Measurements from ENCODE around the gene NLRX1.
"Not testable (repeated sequence)": the region's sequence is repeated elsewhere in the genome, so short reads cannot be mapped to it uniquely, and the experiment has no call there.

Gene NLRX1

DNA sequence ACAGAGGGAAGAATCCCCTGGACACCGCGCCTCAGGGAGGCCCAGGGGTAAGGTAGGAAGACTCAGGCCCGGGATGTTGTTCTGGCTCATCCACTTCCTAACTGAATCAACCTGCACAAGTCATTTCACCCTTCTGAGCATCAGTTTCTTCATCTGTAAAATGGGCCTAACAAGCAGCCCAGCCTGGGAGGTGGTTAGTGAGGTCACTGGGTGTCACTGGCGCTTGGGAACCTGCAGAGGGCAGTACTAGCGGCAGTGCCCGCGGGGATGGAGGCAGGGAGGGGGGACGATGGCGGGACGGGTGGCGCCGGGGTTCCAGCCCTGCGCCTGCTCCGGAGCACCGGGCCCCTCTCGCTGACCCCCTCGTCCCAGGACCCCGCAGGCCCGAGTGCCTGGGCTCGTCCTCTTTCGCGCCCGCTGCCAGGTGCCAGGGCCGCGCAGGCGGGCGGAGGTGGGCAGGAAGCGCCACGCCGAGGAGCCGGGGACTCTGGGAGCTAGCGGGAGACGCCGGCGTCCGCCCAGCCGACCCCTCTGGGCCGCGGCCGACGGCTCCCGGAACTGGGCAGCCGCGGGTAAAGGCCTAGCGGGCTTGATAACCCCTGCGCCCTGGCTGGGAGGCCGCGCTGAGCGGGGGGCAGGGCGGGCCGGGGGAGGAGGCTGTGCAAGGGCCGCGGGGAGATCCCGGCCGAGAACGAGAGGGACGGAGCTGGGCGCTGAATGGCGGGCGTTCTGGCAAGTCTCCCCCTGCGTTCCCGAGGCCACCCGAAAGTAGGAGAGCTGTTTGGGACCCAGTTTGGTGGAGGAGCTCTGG is at the start of gene NLRX1:
NLRX1 (plus strand) TSS at position 255 of the 811 bp plus-strand sequence. CDS start 2,679 bp downstream, outside the sequence.
- DNase-seq (ENCODE audit: low spot score), result peak; percentile 88

DNA sequence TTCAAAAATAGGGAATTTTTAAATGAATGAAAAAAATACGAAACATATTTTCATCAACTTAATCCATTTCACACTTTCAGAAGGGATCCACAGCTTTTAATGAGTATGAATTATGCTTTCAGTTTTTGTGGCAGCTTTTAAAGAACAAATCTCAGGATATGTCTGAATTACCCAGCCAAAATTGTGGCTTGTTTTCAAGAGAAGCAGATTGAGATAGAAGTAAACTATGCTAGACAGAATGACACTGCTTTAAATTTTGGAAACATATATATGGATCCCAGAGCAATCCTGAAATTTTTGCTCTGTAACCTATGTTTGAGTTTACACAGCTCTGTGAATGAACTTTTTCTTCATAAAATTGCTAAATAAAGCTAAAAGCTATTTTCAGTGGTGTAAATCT is 49.6 kb upstream of the NLRX1 start:
- DNase-seq (ENCODE audit: low spot score), result no peak

DNA sequence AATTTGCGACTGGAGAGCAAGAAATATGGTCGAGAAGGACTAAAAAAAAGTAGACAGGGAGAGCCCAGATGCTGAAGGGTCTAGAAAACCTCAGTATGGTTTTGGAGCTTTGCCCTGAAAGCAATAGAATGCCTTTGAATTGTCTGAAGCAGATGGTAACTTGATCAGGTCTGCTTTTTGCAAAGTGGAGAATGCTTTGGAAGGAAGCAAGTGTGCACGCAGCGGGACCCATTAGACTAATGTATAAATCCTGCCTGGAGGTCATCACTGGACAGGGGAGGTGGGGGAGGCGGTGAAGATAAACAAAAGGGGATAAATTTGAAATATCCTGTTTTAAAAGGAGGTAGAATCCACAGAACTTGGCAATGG is 47.9 kb upstream of the NLRX1 start:
- no peak for DNase-seq (ENCODE audit: low spot score)

DNA sequence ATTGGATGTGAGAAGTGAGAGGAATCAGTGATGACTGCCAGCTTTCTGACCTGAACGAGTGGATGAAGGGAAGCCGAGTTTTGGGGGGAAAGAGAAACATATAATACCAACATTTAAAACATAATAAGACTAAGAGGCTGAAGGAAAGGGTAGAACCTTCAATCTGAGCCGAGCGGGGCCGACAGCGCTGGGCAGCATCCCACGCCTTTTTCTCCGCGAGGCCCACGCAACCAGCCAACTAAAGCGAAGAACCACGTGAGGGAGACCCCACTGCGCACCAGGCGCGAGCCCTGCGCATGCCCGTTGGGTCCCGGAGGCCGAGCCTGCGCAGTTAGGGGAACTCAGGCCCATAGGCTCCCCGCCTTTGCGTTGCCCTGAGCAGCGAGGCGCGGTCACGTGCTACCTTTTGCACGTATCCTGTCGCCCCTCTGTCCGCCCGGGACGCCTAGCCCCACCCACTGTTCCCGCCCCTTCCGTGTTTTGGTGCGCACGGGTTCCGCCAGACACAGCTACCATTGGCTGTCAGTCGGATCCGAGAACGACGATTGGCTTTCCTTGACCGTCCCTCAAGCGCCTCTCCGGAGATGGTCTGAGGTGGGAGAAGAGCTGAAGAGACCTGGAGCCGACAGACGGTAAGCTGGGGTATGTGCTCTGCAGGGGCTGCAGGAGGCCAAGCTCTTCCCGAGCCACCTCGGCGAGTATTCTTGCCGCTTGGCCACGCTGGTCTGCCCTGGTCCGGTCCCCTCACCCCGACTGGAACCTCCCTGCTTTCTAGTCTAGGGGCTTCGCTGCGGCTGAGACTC is 47.3 kb upstream of the NLRX1 start, which contains the start of gene HINFP:
HINFP (plus strand) TSS at position 573 of the 803 bp plus-strand sequence. CDS start 5,365 bp downstream, outside the sequence.
- peak; percentile 99 for DNase-seq (ENCODE audit: low spot score)

DNA sequence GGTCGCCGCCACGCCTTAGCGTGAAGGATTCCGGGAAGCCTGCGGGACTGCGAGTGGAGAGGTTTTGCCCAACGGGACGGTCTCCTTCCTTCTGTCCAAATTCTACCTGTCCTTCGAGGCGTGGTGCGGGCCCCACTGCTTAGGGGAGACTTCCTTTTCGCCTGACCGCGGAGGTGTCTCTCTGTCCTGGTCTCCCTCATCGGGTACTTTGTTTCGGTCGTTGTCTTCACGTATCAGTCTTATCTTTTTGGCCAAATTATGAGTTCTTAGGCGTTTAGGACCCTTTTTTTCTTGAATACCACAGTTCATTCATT is 46.8 kb upstream of the NLRX1 start:
- DNase-seq (ENCODE audit: low spot score), result peak; percentile 47

- DNase-seq (ENCODE audit: low spot score), result no peak
Measured at GRCh38 chr11:119125821-119126220, 42.7 kb upstream of the NLRX1 start.

DNA sequence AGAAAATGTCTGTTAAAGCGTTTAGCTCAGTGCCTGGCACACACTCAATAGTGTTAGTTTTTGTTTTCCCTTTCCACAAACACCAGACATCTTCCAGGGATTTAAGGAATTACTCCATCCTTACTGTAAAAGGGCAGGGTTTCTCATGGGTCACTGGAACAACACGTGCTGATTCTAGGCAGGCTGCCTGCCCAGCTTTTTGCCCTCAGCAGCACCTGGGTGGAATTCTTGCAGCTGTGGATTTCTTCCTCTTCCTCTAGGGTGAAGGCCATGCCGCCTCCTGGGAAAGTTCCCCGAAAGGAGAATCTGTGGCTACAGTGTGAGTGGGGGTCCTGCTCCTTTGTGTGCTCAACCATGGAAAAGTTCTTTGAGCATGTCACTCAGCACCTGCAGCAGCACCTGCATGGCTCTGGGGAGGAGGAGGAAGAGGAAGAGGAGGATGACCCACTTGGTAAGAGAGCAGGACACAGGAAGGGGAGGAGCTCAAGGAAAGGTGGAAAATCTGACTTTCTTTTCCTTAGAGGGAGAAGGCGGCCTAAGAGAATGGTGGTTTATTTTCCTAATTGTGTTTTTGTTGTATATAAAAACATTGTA is 41.8 kb upstream of the NLRX1 start:
- DNase-seq (ENCODE audit: low spot score), result no peak

DNA sequence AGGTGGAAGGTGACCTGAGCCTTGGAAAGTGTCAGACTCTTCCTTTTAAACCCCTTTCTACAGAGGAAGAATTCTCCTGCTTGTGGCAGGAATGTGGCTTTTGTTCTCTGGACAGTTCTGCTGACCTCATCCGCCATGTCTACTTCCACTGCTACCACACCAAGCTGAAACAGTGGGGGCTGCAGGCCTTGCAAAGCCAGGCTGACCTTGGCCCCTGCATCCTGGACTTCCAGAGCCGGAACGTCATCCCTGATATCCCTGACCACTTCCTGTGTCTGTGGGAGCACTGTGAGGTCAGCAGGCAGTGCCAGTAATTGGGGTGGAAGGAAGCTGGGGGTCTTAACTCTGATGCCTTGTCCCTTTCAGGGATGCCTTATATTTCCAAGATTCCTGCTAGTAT is 37.9 kb upstream of the NLRX1 start:
- no peak for DNase-seq (ENCODE audit: low spot score)

- DNase-seq (ENCODE audit: low spot score), result peak; percentile 48
Measured at GRCh38 chr11:119134389-119134978, 34.0 kb upstream of the NLRX1 start.

- DNase-seq (ENCODE audit: low spot score), result not testable (repeated sequence)
Measured at GRCh38 chr11:119139276-119139675, 29.2 kb upstream of the NLRX1 start.

DNA sequence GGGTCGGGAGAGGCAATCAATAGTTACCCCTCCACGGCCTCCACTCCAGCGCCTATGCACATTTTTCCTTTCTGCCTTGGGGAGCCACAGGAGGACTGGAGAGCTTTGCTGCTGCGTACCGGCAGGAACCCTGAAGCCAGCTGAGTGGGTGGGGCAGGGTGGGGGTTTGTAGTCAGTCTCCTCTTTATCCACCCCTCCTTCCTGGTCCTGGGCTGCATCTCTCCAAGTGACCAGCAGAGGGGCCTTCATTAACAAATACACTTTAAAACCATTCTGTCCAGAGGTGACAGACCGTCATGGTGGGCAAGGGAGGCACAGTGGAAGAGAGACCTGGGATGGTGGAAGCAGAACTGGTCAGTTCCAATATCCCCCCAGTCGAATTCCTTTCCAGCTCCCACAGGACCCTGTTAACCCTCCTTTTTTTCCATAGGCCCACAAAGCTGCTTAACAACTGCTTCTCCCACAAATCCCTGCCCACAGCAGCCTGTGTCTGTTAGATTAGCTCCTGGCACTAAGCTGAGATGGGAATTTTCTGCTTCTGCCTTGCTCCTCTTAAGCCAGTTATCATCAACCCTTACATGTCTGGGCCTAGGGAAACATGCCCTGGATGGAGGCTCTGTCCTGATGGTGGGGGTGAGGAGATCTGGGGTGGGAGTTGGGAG is 23.6 kb upstream of the NLRX1 start:
- peak; percentile 79 for DNase-seq (ENCODE audit: low spot score)

- no peak for DNase-seq (ENCODE audit: low spot score)
Measured at GRCh38 chr11:119145551-119145950, 23.0 kb upstream of the NLRX1 start.

- no peak for DNase-seq (ENCODE audit: low spot score)
Measured at GRCh38 chr11:119147604-119148333, 20.8 kb upstream of the NLRX1 start.

DNA sequence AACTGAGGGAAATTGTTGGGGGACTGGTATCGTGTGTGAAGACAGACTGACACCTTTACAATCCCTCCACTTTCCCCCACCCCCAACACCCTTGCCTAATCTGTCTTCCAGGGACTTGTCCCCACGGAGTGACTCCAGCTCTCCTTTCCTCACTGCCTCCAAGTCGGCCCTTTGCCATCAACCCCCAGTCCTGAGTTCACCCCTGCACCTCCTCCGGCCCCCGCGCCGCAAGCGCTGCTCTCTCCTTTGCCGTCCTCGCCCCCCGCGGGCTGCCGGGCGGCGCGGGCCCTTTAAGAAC is 19.9 kb upstream of the NLRX1 start:
- no peak for DNase-seq (ENCODE audit: low spot score)

- no peak for DNase-seq (ENCODE audit: low spot score)
Measured at GRCh38 chr11:119149018-119149785, 19.3 kb upstream of the NLRX1 start, which contains the start of gene ABCG4. TSS of gene ABCG4 (plus strand) at chr11:119149052. CDS start at chr11:119149966, 914 bp downstream.

DNA sequence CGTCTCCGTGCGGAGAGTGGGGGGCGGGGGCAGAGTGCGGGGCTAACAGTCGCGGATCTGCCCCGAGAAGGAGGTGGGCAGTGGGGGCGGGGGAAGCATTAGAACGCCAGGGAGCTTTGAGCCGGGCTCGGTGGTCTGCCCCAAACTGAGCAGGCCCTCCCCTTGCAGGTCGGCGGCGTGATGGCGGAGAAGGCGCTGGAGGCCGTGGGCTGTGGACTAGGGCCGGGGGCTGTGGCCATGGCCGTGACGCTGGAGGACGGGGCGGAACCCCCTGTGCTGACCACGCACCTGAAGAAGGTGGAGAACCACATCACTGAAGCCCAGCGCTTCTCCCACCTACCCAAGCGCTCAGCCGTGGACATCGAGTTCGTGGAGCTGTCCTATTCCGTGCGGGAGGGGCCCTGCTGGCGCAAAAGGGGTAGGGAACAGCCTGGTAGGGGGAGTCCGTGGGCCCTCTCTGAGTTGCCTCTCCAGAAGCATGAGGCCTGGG is 18.7 kb upstream of the NLRX1 start:
- no peak for DNase-seq (ENCODE audit: low spot score)

DNA sequence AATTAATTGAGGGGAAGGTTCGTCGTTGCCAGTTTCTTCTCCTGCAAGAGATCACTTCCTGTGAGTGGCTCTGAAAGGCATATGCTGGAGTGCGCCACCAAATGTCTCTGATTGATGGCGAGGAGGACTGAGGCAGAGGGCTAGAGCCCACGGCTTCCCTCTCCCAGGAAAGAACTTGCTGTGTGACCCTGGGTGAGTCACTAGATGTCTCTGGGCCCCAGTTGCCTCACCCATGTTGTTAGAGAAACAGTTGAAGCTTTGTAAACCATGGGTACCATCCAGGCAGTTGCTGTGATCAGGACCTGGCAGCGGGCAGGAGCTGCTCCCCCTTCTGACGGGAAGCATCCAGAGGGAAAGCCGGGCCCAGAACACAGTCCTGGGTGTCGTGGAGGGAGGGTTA is 16.5 kb upstream of the NLRX1 start:
- no peak for DNase-seq (ENCODE audit: low spot score)

GRCh38 chr11:119152604-119153003 is 15.9 kb upstream of the NLRX1 start:
- DNase-seq (ENCODE audit: low spot score), result no peak

- peak; percentile 35 for DNase-seq (ENCODE audit: low spot score)
Measured at GRCh38 chr11:119153049-119153818, 15.3 kb upstream of the NLRX1 start.

- no peak for DNase-seq (ENCODE audit: low spot score)
Measured at GRCh38 chr11:119154178-119154577, 14.3 kb upstream of the NLRX1 start.

All from NAMALWA (cell line).